SU-DHL-6 (cell line): ENCODE measurements around the gene CD101.

Experiments
- H2AFZ ChIP-seq: fragments of 200-600 bp; sonication (generic); 2 replicates; pipeline ENCODE4 v1.6.1; 2014; ENCODE audit warnings: low read depth, mild to moderate bottlenecking, moderate library complexity, mixed read lengths, antibody characterized with exemption, low read length; ENCODE audit not compliant: severe bottlenecking
- H3F3A ChIP-seq: fragments of 200-600 bp; shearing (Covaris generic); 2 replicates; pipeline ENCODE4 v1.6.0; 2016; ENCODE audit warnings: antibody characterized with exemption, mild to moderate bottlenecking; ENCODE audit not compliant: insufficient read depth
- H3K27ac ChIP-seq: fragments of 200-600 bp; sonication (generic); 2 replicates; pipeline ENCODE4 v1.5.1; 2016; ENCODE audit warnings: low read depth, mild to moderate bottlenecking, low read length, moderate library complexity, mixed read lengths
- H3K27me3 ChIP-seq: fragments of 200-600 bp; sonication (generic), shearing (Covaris generic); 2 replicates; pipeline ENCODE4 v1.6.0; 2014; ENCODE audit warnings: mild to moderate bottlenecking, low read length
- H3K36me3 ChIP-seq: fragments of 200-600 bp; sonication (generic); 2 replicates; pipeline ENCODE4 v1.6.1; 2014; ENCODE audit warnings: mild to moderate bottlenecking, low read length, mixed read lengths
- H3K4me2 ChIP-seq: fragments of 300-600, 200-600 bp; shearing (Covaris generic), sonication (generic); 2 replicates; pipeline ENCODE4 v1.6.0; 2014; ENCODE audit warnings: low read length, low read depth, mild to moderate bottlenecking; ENCODE audit not compliant: poor library complexity, severe bottlenecking
- H3K4me3 ChIP-seq: fragments of 200-600 bp; sonication (generic); 2 replicates; pipeline ENCODE4 v1.5.1; 2014; ENCODE audit warnings: antibody characterized with exemption, low read length, mild to moderate bottlenecking, mixed read lengths; ENCODE audit not compliant: insufficient read depth, poor library complexity, severe bottlenecking
- H3K79me2 ChIP-seq: fragments of 200-600 bp; sonication (generic); 2 replicates; pipeline ENCODE4 v1.6.1; 2014; ENCODE audit warnings: mild to moderate bottlenecking, low read length, moderate library complexity; ENCODE audit not compliant: insufficient read depth
- H3K9ac ChIP-seq: fragments of 200-600 bp; sonication (generic); 2 replicates; pipeline ENCODE4 v1.7.0; 2014; ENCODE audit warnings: mild to moderate bottlenecking, low read length
- H3K9me2 ChIP-seq: fragments of 200-600 bp; sonication (generic); replicated peaks from 2 replicates; pipeline ENCODE4 v1.6.1; 2014; ENCODE audit warnings: low read length; ENCODE audit not compliant: insufficient read depth
- H3K9me3 ChIP-seq: fragments of 200-600 bp; sonication (generic); 2 replicates; pipeline ENCODE4 v1.6.1; 2014; ENCODE audit warnings: low read length, mixed read lengths; ENCODE audit not compliant: insufficient read depth
- H4K20me1 ChIP-seq: fragments of 200-600 bp; sonication (generic); 2 replicates; pipeline ENCODE4 v1.6.1; 2014; ENCODE audit warnings: low read depth, mild to moderate bottlenecking, antibody characterized with exemption, low read length, moderate library complexity, mixed read lengths
- EZH2phosphoT487 ChIP-seq: fragments of 200-600 bp; sonication (generic), shearing (Covaris generic); conservative IDR thresholded peaks from 2 replicates; pipeline ENCODE4 v1.6.1; 2018; ENCODE audit warnings: mild to moderate bottlenecking, antibody characterized with exemption, low read length, moderate library complexity, mixed read lengths
- TF ChIP-seq, protein P1 (sequence below): fragments of 200-600 bp; sonication (generic); IDR thresholded peaks from one replicate; pipeline ENCODE4 v1.5.1; 2017; ENCODE audit warnings: antibody characterized with exemption, mild to moderate bottlenecking, low read length, moderate library complexity; ENCODE audit not compliant: insufficient read depth, poor library complexity, severe bottlenecking

The CD101 gene

DNA sequence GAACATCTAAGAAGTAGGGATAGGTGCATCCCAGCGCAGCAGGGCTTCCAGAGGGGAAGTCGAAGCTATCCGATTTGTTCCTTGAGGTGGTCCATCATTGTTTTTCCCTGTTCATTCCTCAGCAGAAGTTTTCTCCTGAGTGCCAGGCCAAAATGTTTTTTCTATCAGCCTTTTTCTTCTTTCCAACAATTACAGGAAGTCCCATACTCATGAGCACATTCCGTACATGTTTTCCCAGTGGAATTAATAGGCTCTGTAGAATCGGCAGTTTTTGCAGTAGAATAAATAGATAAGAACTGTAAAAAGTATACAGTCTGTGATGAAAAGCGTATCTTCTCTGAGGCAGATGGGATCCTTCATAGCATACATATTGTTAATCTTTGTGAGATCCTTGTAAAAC, 24.8 kb downstream of the CD101 start:
- Histone ChIP-seq H3F3A (no peaks in the 10 kb centered on the region), H3K4me3 (no peak overlapping the region), H3K9me2 (no peaks in the 10 kb centered on the region), H3K79me2 (no peaks in the 10 kb centered on the region), H3K9ac (no peak overlapping the region), H3K36me3 (no peaks in the 10 kb centered on the region), H3K4me2 (no peak overlapping the region), H3K27me3 (no peaks in the 10 kb centered on the region), H3K27ac (no peak overlapping the region), H2AFZ (no peak overlapping the region), H3K9me3 (no peaks in the 10 kb centered on the region), H4K20me1 (no peaks in the 10 kb centered on the region)
- no peak for TF ChIP-seq EZH2phosphoT487
- TF ChIP-seq, protein P1, sequence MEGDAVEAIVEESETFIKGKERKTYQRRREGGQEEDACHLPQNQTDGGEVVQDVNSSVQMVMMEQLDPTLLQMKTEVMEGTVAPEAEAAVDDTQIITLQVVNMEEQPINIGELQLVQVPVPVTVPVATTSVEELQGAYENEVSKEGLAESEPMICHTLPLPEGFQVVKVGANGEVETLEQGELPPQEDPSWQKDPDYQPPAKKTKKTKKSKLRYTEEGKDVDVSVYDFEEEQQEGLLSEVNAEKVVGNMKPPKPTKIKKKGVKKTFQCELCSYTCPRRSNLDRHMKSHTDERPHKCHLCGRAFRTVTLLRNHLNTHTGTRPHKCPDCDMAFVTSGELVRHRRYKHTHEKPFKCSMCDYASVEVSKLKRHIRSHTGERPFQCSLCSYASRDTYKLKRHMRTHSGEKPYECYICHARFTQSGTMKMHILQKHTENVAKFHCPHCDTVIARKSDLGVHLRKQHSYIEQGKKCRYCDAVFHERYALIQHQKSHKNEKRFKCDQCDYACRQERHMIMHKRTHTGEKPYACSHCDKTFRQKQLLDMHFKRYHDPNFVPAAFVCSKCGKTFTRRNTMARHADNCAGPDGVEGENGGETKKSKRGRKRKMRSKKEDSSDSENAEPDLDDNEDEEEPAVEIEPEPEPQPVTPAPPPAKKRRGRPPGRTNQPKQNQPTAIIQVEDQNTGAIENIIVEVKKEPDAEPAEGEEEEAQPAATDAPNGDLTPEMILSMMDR, result no peak

DNA sequence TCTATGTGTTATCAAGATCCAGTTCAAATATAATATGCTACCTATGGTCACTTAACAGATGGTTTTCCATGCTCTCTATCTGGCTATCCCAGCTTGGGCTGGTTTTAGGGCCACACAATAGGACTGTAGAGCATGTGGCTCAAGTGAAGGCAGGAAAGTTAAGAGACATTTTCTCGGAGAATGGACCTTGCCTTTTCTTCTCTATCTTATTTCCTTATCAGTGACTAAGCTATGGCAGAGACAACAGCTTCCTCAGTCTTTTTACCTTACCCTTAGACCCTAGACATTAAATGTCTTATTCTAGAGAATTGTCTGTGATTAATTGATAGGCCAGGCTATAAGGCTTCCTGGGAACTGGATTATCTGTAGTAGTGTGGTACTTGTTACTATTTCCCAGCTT, 28.1 kb downstream of the CD101 start:
- Histone ChIP-seq H3K27me3 (no peaks in the 10 kb centered on the region), H3K79me2 (no peaks in the 10 kb centered on the region), H4K20me1 (no peaks in the 10 kb centered on the region), H3K36me3 (no peaks in the 10 kb centered on the region), H2AFZ (no peak overlapping the region), H3K9me2 (no peaks in the 10 kb centered on the region), H3K9ac (no peak overlapping the region), H3K4me3 (no peak overlapping the region), H3F3A (no peaks in the 10 kb centered on the region), H3K4me2 (no peak overlapping the region), H3K27ac (no peak overlapping the region), H3K9me3 (no peaks in the 10 kb centered on the region)
- no peak for TF ChIP-seq EZH2phosphoT487
- TF ChIP-seq, protein P1, result no peak

DNA sequence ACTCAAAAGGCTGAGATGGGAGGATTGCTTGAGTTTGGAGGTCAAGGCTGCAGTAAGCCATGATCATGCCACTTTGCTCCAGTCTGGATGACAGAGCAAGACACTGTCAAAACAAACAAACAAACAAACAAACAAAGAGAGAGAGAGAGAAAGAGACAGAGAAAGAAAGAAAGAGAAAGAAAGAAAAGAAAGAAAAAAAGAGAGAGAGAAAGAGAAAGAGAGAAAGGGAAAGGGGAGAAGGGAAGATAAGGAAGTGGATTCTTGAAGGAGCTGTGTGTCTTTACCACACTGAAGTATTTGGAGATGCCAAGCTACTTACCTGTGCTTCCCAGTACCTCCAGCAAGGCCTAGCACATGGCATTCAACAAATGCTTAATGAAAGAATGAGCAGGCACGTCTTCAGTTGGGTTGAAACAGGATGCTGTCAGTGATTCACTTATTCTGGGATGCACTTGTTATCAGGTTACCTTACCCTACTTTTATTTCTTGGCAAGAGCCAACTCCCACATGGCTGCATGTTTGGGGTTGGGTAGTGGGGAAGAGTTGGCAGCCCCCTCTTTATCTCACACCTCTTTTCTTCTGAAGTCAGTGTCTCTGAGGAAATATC, 28.8 kb downstream of the CD101 start:
- H3K27me3 ChIP-seq, result no peaks in the 10 kb centered on the region
- no peak overlapping the region for H2AFZ ChIP-seq
- no peaks in the 10 kb centered on the region for H3K79me2 ChIP-seq
- no peaks in the 10 kb centered on the region for H3K9me2 ChIP-seq
- no peak overlapping the region for H3K9ac ChIP-seq
- no peak for TF ChIP-seq EZH2phosphoT487
- TF ChIP-seq, protein P1, result no peak
- H3K4me2 ChIP-seq, result no peak overlapping the region
- no peaks in the 10 kb centered on the region for H4K20me1 ChIP-seq
- no peaks in the 10 kb centered on the region for H3K36me3 ChIP-seq
- no peak overlapping the region for H3K4me3 ChIP-seq
- H3F3A ChIP-seq, result no peaks in the 10 kb centered on the region
- no peaks in the 10 kb centered on the region for H3K9me3 ChIP-seq
- no peak overlapping the region for H3K27ac ChIP-seq
